Peyer's patch (tissue), 4 donors: ENCODE data around the gene SLC49A3. TPM values are rescaled to one million over a fixed set of nuclear protein-coding genes. Genes with fewer than 3 reads are reported as not detected.

Source experiments
- DNase-seq, 3 donors: peaks; one replicate each; pipeline ENCODE4 v3.0.0-alpha.2; 2017 to 2019
- H3K27ac ChIP-seq, 4 donors: fragments of 200-600 bp; sonication (generic); one replicate each; pipeline ENCODE4 v1.5.1; 2016 to 2019
- H3K27me3 ChIP-seq, 2 donors: fragments of 200-600 bp; sonication (generic); one replicate each; pipeline ENCODE4 v1.5.1; 2019
- H3K36me3 ChIP-seq, 3 donors: fragments of 200-600 bp; sonication (generic); one replicate each; pipeline ENCODE4 v1.5.1; 2016 to 2019
- H3K4me1 ChIP-seq, 4 donors: fragments of 200-600 bp; sonication (generic); one replicate each; pipeline ENCODE4 v1.5.1; 2016 to 2019
- H3K4me3 ChIP-seq, 4 donors: fragments of 200-600 bp; sonication (generic); 1 replicate in 3 of 4; 2 replicates in 1 of 4; pipeline ENCODE4 v1.5.1; 2016 to 2019; ENCODE audit warnings: mild to moderate bottlenecking in 1 of 4
- H3K9me3 ChIP-seq, 4 donors: fragments of 200-600 bp; sonication (generic); one replicate each; pipeline ENCODE4 v1.5.1; 2016 to 2019; ENCODE audit warnings: mild to moderate bottlenecking in 1 of 4
- POLR2A ChIP-seq, 2 donors: fragments of 450-650 bp; IDR thresholded peaks; one replicate each; pipeline ENCODE4 v1.5.1; 2017; ENCODE audit warnings: antibody characterized with exemption in 2 of 2, mild to moderate bottlenecking in 2 of 2, moderate library complexity in 2 of 2
- total RNA-seq, 4 donors: library from RNA; depleted of rRNA; stranded (reverse); fragments of >200 nt; gene quantifications; one replicate each; pipeline ENCODE4 v1.1.0, GENCODE V29; 2016
- TF ChIP-seq, protein P1 (sequence below), 6 experiments: fragments of 450-650 bp in 4 of 6; fragments of 200-600 bp in 2 of 6; sonication (generic) in 1 of 6; IDR thresholded peaks; one replicate each; pipeline ENCODE4 v1.5.1; 2017 to 2019; ENCODE audit warnings: antibody characterized with exemption in 6 of 6, mild to moderate bottlenecking in 3 of 6, moderate library complexity in 1 of 6

The SLC49A3 gene
- total RNA-seq, 4 donors from 2014 or later: 4.1 to 13.3 (median 9.4) TPM

DNA sequence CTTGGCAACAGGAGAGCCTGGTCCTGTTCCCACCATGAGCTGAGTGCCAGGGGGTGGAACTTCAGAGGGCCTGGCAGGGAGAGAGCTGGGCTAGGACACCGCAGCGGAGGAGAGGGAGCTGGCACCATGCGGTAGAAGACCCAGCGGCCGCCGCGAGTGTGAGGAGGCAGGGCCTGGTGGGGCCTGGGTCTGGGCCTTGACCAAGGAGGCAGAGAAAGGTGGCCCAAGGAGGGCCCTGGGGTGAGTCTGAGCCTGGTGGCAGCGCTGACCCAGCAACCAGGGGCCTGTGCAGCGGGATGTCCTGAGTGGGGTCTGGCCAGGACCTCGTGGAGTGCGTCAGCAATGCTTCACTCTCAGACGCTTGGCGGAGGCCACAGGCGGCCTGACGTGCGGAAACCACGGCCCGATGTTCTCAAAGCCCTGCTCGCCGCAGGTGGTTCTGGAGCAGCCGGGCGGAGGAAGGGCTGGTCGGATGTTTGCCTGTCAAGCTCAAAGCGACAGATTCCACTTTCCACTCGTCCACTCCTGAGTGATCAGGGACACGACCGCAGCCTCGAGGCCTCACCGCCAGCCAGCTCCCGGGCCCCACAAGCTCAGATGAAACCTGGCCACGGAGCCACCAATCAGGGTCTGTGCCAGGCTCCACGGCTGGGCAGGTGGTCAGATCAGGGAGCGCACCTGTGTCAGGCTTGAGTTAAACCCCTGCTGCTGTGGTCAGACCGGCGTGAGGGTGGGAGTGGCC is 35.7 kb downstream of the SLC49A3 start:
- no peak overlapping the region for H3K27ac ChIP-seq
- H3K36me3 ChIP-seq: no peaks in the 10 kb centered on the region
- no peaks in the 10 kb centered on the region for H3K9me3 ChIP-seq
- peaks cover 0 to 5% of the 10 kb centered on the region in 2 donors for H3K27me3 ChIP-seq
- TF ChIP-seq POLR2A (IDR thresholded peaks at IDR 0.05): no peak
- TF ChIP-seq, protein P1, sequence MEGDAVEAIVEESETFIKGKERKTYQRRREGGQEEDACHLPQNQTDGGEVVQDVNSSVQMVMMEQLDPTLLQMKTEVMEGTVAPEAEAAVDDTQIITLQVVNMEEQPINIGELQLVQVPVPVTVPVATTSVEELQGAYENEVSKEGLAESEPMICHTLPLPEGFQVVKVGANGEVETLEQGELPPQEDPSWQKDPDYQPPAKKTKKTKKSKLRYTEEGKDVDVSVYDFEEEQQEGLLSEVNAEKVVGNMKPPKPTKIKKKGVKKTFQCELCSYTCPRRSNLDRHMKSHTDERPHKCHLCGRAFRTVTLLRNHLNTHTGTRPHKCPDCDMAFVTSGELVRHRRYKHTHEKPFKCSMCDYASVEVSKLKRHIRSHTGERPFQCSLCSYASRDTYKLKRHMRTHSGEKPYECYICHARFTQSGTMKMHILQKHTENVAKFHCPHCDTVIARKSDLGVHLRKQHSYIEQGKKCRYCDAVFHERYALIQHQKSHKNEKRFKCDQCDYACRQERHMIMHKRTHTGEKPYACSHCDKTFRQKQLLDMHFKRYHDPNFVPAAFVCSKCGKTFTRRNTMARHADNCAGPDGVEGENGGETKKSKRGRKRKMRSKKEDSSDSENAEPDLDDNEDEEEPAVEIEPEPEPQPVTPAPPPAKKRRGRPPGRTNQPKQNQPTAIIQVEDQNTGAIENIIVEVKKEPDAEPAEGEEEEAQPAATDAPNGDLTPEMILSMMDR (IDR thresholded peaks at IDR 0.05): no peak
- DNase-seq: no peak
- no peak overlapping the region for H3K4me3 ChIP-seq
- no peaks in the 10 kb centered on the region for H3K4me1 ChIP-seq

DNA sequence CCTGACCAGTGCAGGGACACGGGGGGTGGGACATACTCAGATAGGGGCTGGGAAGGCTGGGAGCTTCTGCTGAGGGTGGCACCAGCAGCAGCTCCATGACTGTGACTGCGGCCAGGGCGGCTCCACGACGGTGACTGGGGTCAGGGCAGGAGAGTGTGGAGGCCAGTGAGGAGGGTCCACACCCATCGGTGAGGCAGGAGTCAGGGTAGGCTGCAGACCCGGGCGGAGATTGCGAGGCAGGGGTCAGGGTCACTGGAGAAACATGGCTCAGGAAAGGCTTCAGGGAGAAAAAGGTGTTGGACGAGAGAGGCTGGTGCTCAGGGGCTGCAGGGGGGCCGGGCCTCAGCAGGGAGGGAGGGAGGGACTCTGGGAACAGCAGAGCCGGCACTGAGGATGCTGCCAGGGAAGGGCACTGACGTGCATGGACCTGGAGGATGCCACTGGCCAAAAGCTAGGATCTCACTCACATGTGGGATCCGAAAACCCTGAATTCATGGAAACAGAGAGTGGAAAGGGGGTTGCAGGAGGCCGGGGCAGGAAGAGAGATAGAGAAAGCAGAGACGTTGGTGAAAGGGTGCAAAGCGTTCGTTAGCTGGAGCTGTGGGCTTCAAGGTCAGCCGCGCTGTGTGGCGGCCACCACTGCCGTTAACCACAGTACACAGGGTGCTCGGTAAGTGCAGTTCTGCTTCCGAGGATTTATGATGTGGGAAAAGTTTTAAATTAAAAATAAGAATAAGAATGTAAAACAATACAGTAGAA is 36.9 kb downstream of the SLC49A3 start:
- peaks cover 0 to 5% of the 10 kb centered on the region in 2 donors for H3K27me3 ChIP-seq
- H3K4me1 ChIP-seq: no peaks in the 10 kb centered on the region

DNA sequence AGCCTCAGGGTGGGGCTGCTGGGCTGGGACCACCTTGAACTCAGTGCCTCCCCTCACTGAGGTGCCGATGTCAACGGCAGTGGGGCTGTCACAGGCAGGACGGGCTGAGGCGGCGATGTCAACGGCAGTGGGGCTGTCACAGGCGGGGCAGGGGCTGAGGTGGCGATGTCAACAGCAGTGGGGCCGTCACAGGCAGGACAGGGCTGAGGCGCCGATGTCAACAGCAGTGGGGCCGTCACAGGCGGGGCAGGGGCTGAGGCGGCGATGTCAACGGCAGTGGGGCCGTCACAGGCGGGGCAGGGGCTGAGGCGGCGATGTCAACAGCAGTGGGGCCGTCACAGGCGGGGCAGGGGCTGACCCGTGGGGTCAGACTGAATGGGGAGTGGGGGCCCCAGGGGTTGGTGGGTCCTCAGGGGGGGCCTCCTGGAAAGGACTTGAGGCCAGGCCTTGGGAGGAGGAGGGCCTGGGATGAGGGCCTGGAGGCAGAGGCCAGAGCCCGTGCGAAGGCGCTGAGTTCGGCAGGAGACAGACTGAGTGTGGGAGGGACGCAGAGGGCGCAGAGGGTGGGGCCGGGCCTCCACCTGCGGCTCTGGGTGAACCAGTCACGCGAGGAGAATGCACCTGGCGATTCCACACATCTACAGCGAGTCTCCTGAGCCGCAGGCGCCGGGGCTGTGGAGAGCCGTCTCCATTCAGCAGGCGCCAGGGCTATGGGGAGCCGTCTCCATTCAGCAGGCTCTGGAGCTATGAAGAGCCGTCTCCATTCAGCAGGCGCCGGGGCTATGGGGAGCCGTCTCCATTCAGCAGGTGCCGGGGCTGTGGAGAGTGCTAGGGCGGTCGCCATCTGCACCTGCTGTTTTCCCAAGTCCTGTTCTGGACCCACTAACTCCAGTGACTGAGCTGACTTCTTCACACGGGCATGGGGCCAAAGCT is 37.7 kb downstream of the SLC49A3 start:
- no peak for DNase-seq
- no peaks in the 10 kb centered on the region for H3K36me3 ChIP-seq
- no peaks in the 10 kb centered on the region for H3K9me3 ChIP-seq
- H3K4me3 ChIP-seq: no peak overlapping the region
- H3K27ac ChIP-seq: no peak overlapping the region
- no peaks in the 10 kb centered on the region for H3K4me1 ChIP-seq
- H3K27me3 ChIP-seq: peaks cover 0 to 5% of the 10 kb centered on the region in 2 donors
- no peak for TF ChIP-seq POLR2A (IDR thresholded peaks at IDR 0.05)
- TF ChIP-seq, protein P1 (IDR thresholded peaks at IDR 0.05): no peak

More for the DNA sequence above, 36.9 kb downstream of the SLC49A3 start:
- no peak for TF ChIP-seq POLR2A (IDR thresholded peaks at IDR 0.05)
- TF ChIP-seq, protein P1 (IDR thresholded peaks at IDR 0.05): no peak
- Histone ChIP-seq H3K27ac (no peak overlapping the region), H3K36me3 (no peaks in the 10 kb centered on the region), H3K9me3 (no peaks in the 10 kb centered on the region), H3K4me3 (no peak overlapping the region)
- no peak for DNase-seq

DNA sequence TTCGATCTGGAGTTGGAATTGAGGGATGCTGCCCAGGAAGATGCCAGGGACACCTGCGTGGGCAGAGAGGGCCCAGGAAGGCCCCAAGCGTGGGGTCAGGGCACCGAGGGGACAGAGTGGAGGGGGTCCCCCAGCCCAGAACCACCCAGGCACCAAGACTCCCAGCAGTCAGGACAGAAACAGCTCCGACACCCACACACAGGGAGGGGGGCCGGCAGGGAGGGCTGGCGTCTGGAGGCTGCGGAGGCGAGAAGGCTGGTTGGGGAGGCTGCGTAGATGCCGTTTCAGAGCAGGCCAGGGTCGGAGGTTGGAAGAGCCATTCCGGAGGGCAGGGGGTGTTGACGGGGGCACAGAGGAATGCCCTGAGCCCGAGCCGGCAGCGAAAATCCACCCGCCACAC is 38.5 kb downstream of the SLC49A3 start:
- Histone ChIP-seq H3K36me3 (no peaks in the 10 kb centered on the region), H3K4me3 (no peak overlapping the region), H3K27me3 (peaks cover 0 to 5% of the 10 kb centered on the region in 2 donors), H3K4me1 (no peaks in the 10 kb centered on the region), H3K9me3 (no peaks in the 10 kb centered on the region), H3K27ac (no peak overlapping the region)
- TF ChIP-seq POLR2A (IDR thresholded peaks at IDR 0.05): no peak
- TF ChIP-seq, protein P1 (IDR thresholded peaks at IDR 0.05): no peak
- DNase-seq: no peak

DNA sequence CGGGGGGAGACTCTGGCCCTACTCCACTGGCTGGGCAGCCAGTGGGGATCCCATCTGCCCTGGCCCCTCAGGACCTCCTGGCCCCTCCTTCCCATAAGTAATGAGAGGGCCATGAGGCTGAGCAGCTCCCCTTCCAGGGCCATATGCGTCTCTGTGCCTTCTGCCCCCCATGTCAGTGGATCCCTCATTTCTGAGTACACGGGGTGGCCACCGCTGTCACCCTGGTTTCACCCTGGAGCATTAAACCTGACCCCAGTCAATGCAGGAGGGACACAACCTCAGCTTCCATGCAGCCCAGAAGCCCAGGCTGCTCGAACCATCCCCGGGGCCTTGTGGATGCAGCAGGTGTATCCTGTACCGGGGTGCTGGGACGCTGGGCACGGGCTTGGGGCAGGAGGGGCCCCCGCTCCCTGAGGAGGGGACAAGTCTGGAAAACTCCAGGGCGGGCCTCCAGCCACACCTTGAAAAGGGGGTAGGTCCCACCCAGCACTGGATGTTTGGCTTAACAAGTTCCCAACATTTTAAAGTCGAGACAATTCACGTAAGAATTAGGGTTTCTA is 39.1 kb downstream of the SLC49A3 start:
- H3K9me3 ChIP-seq: no peaks in the 10 kb centered on the region
- no peak overlapping the region for H3K27ac ChIP-seq
- H3K4me3 ChIP-seq: no peak overlapping the region
- H3K36me3 ChIP-seq: no peaks in the 10 kb centered on the region
- TF ChIP-seq POLR2A (IDR thresholded peaks at IDR 0.05): no peak
- TF ChIP-seq, protein P1 (IDR thresholded peaks at IDR 0.05): no peak
- peaks cover 0 to 5% of the 10 kb centered on the region in 2 donors for H3K27me3 ChIP-seq
- no peak for DNase-seq
- no peaks in the 10 kb centered on the region for H3K4me1 ChIP-seq
